ENCODE data around the gene BABAM2.

The BABAM2 gene

DNA sequence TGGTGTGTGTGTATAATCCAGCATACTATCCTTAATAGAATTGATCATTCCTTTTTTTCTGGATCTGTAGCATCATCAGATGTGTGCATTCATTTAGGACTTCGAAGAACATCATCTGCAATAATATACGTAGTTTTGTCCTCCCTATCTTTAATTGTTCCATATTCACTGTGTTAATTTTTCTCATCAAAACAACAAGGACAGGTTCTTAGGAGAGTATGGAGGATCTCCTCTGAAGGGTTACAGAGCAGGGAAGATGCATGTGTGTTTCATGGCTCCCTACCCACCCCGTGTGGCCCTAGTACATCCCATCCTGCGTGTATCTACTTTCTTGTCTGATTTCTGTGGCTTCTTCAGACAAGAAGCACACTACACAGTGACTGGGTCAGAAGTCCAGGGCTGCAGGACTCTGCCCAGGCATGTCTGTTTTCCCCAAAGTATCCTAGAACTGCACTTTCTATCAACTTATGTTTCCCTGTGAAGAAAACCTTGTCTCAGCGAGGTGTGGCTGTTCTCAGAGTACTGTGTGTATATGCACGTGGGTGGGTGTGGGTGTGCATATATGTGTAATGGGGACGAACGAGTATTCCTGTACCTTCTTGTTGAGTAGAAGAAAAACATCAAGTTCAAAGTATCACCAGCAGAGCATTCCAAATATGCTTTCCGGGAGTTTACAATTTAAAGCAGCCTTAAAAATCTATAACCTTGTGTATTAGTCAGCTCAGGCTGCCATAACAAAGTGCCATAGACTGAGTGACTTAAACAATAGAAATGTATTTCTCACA, 281.8 kb downstream of the BABAM2 start:
- no peak for DNase-seq

- DNase-seq = no peak
Measured at GRCh38 chr2:28173377-28173776, 282.8 kb downstream of the BABAM2 start.

GRCh38 chr2:28174211-28174610, 283.7 kb downstream of the BABAM2 start:
- DNase-seq = no peak

DNA sequence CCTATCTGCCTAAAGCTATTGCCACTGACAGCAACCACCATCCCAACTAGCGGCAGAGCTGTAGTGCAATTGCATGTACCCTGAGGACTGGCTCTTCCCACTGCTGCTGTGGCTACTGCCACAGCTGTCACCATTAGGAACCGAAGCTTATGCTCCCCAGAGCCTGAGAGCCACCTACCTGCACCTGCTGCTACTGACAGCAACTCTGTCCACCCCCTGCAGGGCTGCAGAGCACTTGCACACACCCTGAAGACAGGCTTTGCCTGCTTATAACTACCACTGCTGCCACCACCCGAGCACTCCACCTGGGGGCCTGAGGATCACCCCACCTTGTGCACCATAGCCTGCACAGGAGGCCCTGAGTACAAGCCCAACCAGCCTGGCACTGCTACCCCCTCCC, 284.5 kb downstream of the BABAM2 start:
- no peak for DNase-seq

DNA sequence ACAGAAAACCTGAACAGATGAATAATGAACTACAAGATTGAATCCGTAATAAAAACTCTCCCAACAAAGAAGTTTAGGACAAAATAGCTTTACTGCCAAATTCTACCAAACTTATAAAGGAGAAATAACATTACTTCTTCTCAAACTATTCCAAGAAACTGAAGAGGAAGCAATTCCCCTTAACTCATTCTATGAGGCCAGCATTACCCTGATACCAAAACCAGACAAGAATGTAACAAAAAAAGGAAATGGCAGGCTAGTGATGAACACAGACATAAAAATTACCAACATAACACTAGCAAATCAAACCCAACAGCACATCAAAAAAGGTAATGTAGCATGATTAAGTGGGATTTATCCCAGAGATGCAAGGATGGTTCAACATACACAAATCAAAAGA, 288.4 kb downstream of the BABAM2 start:
- DNase-seq = no peak

- no peak for DNase-seq
Measured at GRCh38 chr2:28181801-28182200, 291.3 kb downstream of the BABAM2 start.

GRCh38 chr2:28182348-28182747, 291.8 kb downstream of the BABAM2 start:
- DNase-seq = no peak

DNA sequence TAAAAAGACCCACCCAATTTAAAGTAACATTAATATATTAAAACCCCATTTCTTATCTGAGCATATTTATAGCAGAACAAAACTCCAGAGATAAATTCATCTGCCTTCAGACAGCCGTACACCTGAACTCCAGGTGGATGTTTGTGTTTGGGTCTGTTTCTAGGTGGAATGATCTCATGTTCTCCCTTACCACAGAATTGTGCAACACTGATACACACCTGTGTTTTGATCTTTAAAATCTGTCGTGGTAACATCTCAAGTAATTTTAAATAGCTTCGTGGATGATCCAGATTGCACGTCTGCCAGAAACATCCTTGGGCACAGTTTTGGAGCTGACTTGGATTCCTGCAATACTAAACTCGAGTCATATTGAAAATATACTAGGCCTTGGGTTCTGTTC, 294.6 kb downstream of the BABAM2 start:
- DNase-seq = no peak

GRCh38 chr2:28185891-28186290, 295.4 kb downstream of the BABAM2 start:
- no peak for DNase-seq

DNA sequence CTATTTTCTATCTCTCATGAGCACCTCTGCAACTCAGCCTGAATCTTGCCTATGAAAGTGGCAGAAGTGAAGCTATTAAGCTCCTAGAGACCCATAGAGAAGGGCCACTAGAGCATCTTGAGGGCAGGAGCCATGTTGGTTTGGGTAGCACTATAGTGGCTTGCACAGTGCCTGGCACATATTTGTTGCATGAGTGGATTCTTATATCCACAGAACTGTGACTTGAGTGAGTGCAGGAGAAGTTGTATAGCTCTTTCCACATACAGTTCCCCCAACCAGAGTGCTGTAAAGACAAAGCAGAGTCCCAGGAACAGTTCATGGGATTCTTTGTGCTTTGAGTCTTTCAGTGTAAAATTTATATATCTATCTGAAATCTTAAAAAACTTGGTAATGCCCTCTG, 296.7 kb downstream of the BABAM2 start:
- no peak for DNase-seq

DNA sequence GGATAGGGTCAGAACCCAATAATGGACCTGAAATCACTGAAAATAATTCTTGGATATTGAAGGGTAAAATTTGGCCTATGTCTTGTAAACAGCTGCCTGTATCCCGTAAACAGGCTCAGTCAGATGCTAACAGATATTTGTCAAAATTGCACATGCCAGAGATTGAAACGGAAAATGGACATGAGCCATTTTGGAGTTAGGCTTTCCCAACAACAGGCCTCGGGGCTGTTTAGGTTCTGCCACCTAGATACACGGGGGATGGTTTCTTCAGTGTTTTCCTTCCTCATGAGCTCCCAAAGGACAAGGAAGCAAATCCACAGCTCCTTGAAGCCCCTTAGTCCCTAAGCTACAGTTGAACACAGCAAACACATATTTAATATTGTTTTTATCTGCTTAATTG, 297.9 kb downstream of the BABAM2 start:
- DNase-seq = no peak

- DNase-seq = no peak
Measured at GRCh38 chr2:28193630-28194403, 303.3 kb downstream of the BABAM2 start.

GRCh38 chr2:28199995-28200679, 309.6 kb downstream of the BABAM2 start:
- DNase-seq = no peak

DNA sequence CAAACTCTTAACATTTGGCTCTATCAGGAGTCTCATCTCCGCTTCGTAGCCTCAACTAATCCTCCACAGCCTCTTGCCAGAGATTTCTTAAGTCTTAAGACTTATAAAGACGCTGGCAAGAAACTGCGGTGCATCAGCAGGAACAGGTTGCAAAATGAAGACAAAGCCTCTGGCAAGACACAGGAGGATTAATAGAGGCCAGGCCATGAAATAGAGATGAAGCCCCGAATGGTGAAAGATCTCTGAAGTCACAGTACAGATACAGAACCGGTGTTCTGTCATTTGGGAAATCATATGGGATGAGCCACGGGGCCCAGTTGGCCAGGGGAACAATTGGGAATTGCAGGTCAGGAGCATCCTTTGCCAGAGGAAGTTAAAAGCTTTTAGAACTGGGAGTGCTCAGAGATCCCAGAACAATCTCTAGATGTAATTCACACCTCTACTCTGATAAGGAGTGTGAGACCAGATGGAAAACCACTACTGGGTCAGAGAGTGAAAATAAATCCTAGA, 311.2 kb downstream of the BABAM2 start:
- DNase-seq = no peak

DNA sequence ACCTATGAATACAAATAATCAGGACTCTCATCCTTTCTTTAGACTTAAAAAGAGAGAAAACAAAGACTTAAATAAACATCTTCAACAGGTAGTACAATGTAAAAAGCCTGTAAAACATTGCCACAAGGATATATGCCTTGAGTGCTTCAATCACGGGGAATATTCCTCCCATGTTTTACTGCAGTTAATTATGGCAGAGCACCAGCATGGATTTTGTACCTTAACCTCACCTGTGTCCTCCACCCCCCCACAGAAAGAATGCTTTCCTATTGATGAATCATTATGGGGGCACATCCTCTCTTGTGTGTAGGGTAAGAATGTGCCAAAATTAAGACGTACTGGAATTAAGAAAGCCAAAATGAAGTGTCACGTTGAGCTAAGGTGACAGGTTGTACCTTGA, 312.2 kb downstream of the BABAM2 start:
- DNase-seq = no peak

DNA sequence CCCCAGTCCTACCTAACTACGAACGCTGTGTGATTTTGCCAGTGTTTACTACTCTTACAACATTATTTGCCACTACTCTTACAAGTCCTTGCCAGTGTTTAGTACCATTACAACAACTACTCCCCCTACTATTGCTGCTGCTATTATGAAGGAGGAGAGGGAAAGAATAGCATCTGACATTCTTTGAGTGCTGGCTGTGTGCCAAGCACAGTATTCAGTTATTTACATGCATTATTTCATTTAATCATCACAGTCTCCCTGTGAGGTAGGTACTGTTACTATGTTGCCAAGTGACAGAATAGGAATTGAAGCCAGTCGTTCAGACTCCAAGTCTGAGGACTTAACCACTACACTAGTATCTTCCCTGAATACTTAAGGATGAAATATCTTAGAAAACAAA, 316.2 kb downstream of the BABAM2 start:
- DNase-seq = no peak

- no peak for DNase-seq
Measured at GRCh38 chr2:28209261-28209691, 318.7 kb downstream of the BABAM2 start.

GRCh38 chr2:28209864-28210263, 319.3 kb downstream of the BABAM2 start:
- DNase-seq = no peak

DNA sequence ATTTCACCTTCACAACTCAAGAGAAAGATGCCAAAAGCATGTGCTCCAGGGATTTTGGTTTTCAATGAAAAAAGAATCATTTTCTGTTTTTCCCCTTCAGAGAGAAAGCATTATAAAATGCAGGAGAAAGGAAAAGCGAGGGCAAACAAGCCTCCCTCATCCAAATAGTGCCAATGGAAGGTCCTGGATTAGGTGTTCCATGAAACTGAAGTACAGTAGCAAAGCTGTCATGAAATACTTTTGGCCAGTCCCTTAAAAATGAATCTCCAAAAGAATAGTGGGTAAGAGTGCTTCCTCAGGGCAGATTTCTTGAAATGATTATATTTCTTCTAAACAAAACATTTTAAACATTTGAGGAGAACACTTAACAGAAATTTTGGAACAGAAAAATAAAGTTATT, 320.0 kb downstream of the BABAM2 start:
- DNase-seq = no peak

DNA sequence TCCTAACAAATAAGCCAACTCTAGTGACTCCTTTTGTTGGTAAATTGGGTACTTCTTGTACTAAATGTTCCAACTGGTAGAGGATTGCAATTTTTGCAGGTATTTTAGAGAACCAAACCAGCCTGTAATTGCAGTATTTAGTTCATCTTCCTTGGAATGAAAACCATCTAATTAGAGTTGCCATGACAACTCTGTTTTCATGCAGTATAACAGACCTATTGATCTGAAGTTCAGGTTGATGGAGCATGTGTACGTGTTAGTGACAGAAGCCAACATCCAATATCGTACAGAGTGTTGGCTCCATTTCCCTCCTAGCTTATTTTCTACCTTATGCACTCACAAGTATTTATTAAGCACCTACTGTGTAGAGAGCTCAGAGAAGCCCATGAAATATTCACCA, 325.8 kb downstream of the BABAM2 start:
- DNase-seq = no peak

DNA sequence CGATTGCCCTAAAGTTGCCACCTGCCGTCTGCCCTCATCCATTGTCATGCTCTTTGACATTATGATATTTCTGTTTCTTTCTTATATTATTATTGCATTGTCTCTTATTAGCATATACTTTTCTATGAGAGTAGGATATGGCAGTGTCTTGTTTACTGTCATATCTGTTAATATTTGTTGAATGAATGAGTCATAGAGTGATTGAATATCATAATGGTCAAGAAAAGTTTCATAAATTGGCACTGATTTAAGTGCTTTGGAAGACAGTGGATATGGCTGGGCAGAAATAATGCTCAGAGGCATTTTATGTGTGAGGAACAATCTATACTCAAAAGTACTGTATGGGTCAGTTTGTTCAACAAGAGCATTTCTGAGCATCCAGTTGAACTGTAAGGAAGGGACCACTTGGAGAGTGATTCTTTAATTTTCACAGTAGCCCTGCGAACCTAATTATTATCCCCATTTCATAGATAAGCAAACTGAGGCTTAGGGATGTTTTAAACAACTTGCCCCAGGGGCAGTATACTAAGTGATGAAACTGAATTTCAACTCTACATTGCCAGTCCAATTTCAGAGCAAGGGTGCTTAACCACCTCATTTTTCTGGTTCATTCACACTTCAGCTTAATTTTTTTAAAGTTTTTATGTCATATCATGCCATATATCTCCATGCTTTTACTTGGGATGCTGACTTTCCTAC, 326.7 kb downstream of the BABAM2 start:
- DNase-seq = no peak

DNA sequence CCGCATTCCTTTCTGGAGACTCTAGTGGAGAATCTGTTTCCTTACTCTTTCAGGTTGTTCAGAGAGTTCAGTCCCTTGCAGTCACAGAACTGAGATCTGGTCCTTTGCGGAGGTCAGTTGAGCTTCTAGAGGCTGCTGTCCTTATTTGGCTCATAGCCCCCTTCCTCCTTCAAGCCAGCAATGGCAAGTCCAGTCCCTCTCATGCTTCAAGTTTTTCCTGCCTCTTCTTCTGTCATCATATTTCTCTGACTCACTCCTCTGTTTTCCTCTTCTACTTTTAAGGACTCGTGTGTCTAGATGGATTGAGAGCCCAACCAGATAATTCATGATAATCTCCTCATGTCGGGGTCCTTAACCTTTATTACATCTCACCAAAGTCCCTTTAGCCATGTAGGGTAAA, 328.6 kb downstream of the BABAM2 start:
- no peak for DNase-seq

All from GOT3 (cell line).